Measurements from ENCODE around the gene PFDN6. TPM values are rescaled to one million over a fixed set of nuclear protein-coding genes. Genes with fewer than 3 reads are reported as not detected.

PFDN6 gene
- total and polyA plus RNA-seq, 9 of the 15 experiments (the other 6 are each of a cell fraction or from before 2014, with no cell fraction given): 6.8 to 475 (median 216) TPM

DNA sequence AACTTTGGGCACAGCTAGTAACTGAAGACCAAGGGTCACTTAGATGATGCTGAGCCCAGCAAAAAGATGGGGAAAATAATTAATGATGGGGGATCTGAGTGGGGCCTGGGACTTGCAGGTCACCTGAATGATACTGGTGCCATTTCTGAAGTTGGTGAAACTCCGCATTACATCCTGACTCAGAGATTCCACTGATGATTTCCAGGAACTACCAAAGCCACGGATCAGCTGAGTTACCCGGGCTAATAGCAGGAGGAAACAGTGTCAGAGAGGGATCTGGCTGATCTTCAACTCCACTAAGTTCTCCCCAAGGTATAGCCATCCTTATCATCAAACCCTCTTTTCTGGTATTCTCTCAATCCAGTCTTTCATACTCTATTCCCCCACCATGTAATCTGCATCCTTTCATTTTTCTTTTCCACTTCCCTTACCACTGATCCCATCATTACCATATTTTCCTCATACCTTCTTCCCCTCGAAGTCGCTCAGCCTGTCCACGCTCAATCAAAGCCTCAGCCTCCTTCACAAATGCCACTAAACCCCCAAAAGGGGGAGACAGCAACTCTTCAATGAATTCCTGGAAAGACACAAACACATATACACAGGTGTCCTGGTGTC, 37.9 kb upstream of the PFDN6 start:
- 37% methylated on average over 6 of the region's 6 CpGs for WGBS (ENCODE audit: insufficient coverage, low coverage, missing lambda C conversion rate)
- CTCF ChIA-PET (ENCODE audit: low intra/inter-chr PET ratio): interaction anchor here (0.6 kb wide), 1 partner anchor 92 kb away, joined by 3 read pairs; no protein-coding TSS in a partner anchor
- Histone ChIP-seq H3K79me2 (ENCODE audit: control insufficient read depth, insufficient read depth, low read length) (no peaks in the 10 kb centered on the region), H3K9me1 (ENCODE audit: control insufficient read depth, insufficient read depth, low read length) (peaks cover 4% of the 10 kb centered on the region), H3K9ac (ENCODE audit: insufficient read depth in 1 of 2, low read depth in 2 of 2, low read length in 2 of 2) (peak overlapping the region in 1 of 2 experiments; percentile 53; a peak in 1 of 4 replicates), H3K27me3 (ENCODE audit: control insufficient read depth in 2 of 2, insufficient read depth in 2 of 2, low read length in 2 of 2) (peaks cover 0 to under 1% of the 10 kb centered on the region in 2 experiments; a peak in 1 of 5 replicates), H3K4me1 (replicated peaks in 1 of 2; ENCODE audit: control insufficient read depth in 2 of 2, insufficient read depth in 2 of 2, low read length in 2 of 2) (peaks cover 22 to 31% of the 10 kb centered on the region in 2 experiments), H4K20me1 (replicated peaks; ENCODE audit: control insufficient read depth, insufficient read depth, low read length) (no peaks in the 10 kb centered on the region), H3K4me3 (no peak overlapping the region), H2AFZ (ENCODE audit: low read depth, low read length) (no peak overlapping the region), H3K36me3 (ENCODE audit: control insufficient read depth, insufficient read depth, low read length) (peaks cover 23% of the 10 kb centered on the region), H3K27ac (ENCODE audit: extremely low read depth, low read depth, low read length) (no peak overlapping the region), H3K9me3 (replicated peaks; ENCODE audit: control insufficient read depth, insufficient read depth, low read depth, low read length) (no peaks in the 10 kb centered on the region), H3K4me2 (ENCODE audit: insufficient read depth, low read length) (no peak overlapping the region)
- POLR2A ChIA-PET: interaction anchor here (0.7 to 4.6 kb wide), 5 partner anchors 11 to 280 kb away, joined by 3 to 47 read pairs (median 5); partner anchors contain the start of genes RPS18 and VPS52
- FAIRE-seq (no peak), ATAC-seq (no peak), DNase-seq (ENCODE audit: extremely low read depth in 1 of 4, low spot score in 3 of 4) (no peak)
- no TSS peak for BruUV-seq (replicated peaks)
- in situ Hi-C loops (cut with MboI): no loop called here
- intact Hi-C loops (cut with micrococcal nuclease): no loop called here
- TF ChIP-seq LARP7 (IDR thresholded peaks at IDR 0.05) (0 out of 2 replicates have a peak, but pooled peaks have one; percentile 18), ZEB2 (IDR thresholded peaks at IDR 0.05) (0 out of 2 replicates have a peak, but pooled peaks have one; percentile 19), FOSL1 (tag; conservative IDR thresholded peaks at IDR 0.05) (peak; percentile 97), CC2D1A (IDR thresholded peaks at IDR 0.05) (0 out of 2 replicates have a peak, but pooled peaks have one; percentile 11), JUND (IDR thresholded peaks at IDR 0.05; ENCODE audit: borderline replicate concordance, low read depth, low read length) (peak; percentile 60; the same call in 1 of the 2 replicates), JUND (tag; IDR thresholded peaks at IDR 0.05; ENCODE audit: borderline replicate concordance, low read depth, low read length) (peak; percentile 76; the same call in 1 of the 3 replicates)
- TF ChIP-seq, protein P1, sequence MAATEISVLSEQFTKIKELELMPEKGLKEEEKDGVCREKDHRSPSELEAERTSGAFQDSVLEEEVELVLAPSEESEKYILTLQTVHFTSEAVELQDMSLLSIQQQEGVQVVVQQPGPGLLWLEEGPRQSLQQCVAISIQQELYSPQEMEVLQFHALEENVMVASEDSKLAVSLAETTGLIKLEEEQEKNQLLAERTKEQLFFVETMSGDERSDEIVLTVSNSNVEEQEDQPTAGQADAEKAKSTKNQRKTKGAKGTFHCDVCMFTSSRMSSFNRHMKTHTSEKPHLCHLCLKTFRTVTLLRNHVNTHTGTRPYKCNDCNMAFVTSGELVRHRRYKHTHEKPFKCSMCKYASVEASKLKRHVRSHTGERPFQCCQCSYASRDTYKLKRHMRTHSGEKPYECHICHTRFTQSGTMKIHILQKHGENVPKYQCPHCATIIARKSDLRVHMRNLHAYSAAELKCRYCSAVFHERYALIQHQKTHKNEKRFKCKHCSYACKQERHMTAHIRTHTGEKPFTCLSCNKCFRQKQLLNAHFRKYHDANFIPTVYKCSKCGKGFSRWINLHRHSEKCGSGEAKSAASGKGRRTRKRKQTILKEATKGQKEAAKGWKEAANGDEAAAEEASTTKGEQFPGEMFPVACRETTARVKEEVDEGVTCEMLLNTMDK (IDR thresholded peaks at IDR 0.05; ENCODE audit: borderline replicate concordance, insufficient read depth, low read depth, low read length, poor library complexity, severe bottlenecking): peak; percentile 21
- TF ChIP-seq, protein P2, sequence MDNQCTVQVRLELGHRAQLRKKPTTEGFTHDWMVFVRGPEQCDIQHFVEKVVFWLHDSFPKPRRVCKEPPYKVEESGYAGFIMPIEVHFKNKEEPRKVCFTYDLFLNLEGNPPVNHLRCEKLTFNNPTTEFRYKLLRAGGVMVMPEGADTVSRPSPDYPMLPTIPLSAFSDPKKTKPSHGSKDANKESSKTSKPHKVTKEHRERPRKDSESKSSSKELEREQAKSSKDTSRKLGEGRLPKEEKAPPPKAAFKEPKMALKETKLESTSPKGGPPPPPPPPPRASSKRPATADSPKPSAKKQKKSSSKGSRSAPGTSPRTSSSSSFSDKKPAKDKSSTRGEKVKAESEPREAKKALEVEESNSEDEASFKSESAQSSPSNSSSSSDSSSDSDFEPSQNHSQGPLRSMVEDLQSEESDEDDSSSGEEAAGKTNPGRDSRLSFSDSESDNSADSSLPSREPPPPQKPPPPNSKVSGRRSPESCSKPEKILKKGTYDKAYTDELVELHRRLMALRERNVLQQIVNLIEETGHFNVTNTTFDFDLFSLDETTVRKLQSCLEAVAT (IDR thresholded peaks at IDR 0.05): peak; percentile 58 to 64; a peak in 2 of 4 replicates
- TF ChIP-seq, protein P3, sequence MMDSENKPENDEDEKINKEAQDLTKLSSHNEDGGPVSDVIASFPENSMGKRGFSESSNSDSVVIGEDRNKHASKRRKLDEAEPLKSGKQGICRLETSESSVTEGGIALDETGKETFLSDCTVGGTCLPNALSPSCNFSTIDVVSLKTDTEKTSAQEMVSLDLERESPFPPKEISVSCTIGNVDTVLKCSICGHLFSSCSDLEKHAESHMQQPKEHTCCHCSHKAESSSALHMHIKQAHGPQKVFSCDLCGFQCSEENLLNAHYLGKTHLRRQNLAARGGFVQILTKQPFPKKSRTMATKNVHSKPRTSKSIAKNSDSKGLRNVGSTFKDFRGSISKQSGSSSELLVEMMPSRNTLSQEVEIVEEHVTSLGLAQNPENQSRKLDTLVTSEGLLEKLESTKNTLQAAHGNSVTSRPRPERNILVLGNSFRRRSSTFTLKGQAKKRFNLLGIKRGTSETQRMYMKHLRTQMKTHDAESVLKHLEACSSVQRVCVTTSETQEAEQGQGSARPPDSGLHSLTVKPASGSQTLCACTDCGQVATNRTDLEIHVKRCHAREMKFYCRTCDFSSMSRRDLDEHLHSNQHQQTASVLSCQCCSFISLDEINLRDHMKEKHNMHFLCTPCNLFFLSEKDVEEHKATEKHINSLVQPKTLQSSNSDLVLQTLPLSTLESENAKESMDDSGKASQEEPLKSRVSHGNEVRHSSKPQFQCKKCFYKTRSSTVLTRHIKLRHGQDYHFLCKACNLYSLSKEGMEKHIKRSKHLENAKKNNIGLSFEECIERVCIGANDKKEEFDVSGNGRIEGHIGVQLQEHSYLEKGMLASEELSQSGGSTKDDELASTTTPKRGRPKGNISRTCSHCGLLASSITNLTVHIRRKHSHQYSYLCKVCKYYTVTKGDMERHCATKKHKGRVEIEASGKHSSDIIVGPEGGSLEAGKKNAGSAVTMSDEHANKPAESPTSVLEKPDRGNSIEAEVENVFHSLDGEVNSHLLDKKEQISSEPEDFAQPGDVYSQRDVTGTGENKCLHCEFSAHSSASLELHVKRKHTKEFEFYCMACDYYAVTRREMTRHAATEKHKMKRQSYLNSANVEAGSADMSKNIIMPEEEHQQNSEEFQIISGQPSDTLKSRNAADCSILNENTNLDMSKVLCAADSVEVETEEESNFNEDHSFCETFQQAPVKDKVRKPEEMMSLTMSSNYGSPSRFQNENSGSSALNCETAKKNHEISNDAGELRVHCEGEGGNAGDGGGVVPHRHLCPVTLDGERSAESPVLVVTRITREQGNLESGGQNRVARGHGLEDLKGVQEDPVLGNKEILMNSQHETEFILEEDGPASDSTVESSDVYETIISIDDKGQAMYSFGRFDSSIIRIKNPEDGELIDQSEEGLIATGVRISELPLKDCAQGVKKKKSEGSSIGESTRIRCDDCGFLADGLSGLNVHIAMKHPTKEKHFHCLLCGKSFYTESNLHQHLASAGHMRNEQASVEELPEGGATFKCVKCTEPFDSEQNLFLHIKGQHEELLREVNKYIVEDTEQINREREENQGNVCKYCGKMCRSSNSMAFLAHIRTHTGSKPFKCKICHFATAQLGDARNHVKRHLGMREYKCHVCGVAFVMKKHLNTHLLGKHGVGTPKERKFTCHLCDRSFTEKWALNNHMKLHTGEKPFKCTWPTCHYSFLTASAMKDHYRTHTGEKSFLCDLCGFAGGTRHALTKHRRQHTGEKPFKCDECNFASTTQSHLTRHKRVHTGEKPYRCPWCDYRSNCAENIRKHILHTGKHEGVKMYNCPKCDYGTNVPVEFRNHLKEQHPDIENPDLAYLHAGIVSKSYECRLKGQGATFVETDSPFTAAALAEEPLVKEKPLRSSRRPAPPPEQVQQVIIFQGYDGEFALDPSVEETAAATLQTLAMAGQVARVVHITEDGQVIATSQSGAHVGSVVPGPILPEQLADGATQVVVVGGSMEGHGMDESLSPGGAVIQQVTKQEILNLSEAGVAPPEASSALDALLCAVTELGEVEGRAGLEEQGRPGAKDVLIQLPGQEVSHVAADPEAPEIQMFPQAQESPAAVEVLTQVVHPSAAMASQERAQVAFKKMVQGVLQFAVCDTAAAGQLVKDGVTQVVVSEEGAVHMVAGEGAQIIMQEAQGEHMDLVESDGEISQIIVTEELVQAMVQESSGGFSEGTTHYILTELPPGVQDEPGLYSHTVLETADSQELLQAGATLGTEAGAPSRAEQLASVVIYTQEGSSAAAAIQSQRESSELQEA (IDR thresholded peaks at IDR 0.05; ENCODE audit: low read depth): 0 out of 2 replicates have a peak, but pooled peaks have one; percentile 32

Data from K562 (cell line).